HEK293 (cell line): Measurements from ENCODE around the gene PSMB11.

Experiments
- CTCF ChIA-PET: fragments of 350-600 bp; formaldehyde crosslinking; extraction: SDS; loops from one replicate; lab custom pipeline; 2021; ENCODE audit warnings: antibody characterized with exemption; lab: Yijun Ruan, JAX
- POLR2A ChIA-PET: fragments of 300-600 bp; formaldehyde crosslinking; extraction: SDS; loops from one replicate; lab custom pipeline; 2020; ENCODE audit warnings: antibody characterized with exemption, inconsistent platforms; lab: Yijun Ruan, JAX
- H3K27ac ChIP-seq: fragments of 200-500 bp; sonication (Bioruptor generic); 2 replicates; pipeline ENCODE4 v1.5.1; 2014; ENCODE audit warnings: low read depth, low read length, control low read depth, inconsistent platforms; ENCODE audit errors: extremely low read depth
- H3K36me3 ChIP-seq, 2 experiments: fragments of 200-500 bp in 1 of 2; sonication (Bioruptor generic) in 1 of 2; 1 replicate in 1 of 2; 2 replicates in 1 of 2; pipeline ENCODE4 v1.5.1; 2014 to 2017; ENCODE audit warnings: inconsistent platforms in 2 of 2, low read length in 2 of 2; ENCODE audit not compliant: control insufficient read depth in 2 of 2, insufficient read depth in 1 of 2
- H3K4me1 ChIP-seq: fragments of 200-500 bp; sonication (Bioruptor generic); 2 replicates; pipeline ENCODE4 v1.5.1; 2014; ENCODE audit warnings: mild to moderate bottlenecking, low read length, inconsistent platforms; ENCODE audit not compliant: control insufficient read depth, insufficient read depth
- H3K4me3 ChIP-seq: 2 replicates; pipeline ENCODE4 v1.5.1; 2011; ENCODE audit warnings: low read depth, mild to moderate bottlenecking, control low read depth, low read length, moderate library complexity
- H3K9me3 ChIP-seq: fragments of 200-500 bp; sonication (Bioruptor generic); 2 replicates; pipeline ENCODE4 v1.5.1; 2014; ENCODE audit warnings: low read depth, low read length, inconsistent platforms; ENCODE audit not compliant: control insufficient read depth, insufficient read depth
- BCL6B ChIP-seq: fragments of 450-650 bp; formaldehyde crosslinking; IDR thresholded peaks from 2 replicates; pipeline ENCODE4 v1.5.1; 2017; ENCODE audit warnings: missing biosample characterization, missing genetic modification characterization
- GLIS2 ChIP-seq: fragments of 450-650 bp; formaldehyde crosslinking; IDR thresholded peaks from 2 replicates; pipeline ENCODE4 v1.5.1; 2016; ENCODE audit warnings: missing biosample characterization, missing genetic modification characterization
- IKZF3 ChIP-seq: fragments of 450-650 bp; IDR thresholded peaks from 2 replicates; pipeline ENCODE4 v1.5.0; 2018; ENCODE audit warnings: missing biosample characterization, mild to moderate bottlenecking, missing genetic modification characterization, moderate library complexity
- KLF1 ChIP-seq: fragments of 450-650 bp; formaldehyde crosslinking; IDR thresholded peaks from 2 replicates; pipeline ENCODE4 v1.5.1; 2016; ENCODE audit warnings: missing biosample characterization, missing genetic modification characterization
- KLF10 ChIP-seq: fragments of 450-650 bp; IDR thresholded peaks from 2 replicates; pipeline ENCODE4 v1.5.1; 2018; ENCODE audit warnings: missing biosample characterization, mild to moderate bottlenecking, missing genetic modification characterization
- KLF16 ChIP-seq: fragments of 450-650 bp; formaldehyde crosslinking; IDR thresholded peaks from 2 replicates; pipeline ENCODE4 v1.5.1; 2017; ENCODE audit warnings: missing biosample characterization, missing genetic modification characterization
- KLF8 ChIP-seq: fragments of 450-650 bp; formaldehyde crosslinking; IDR thresholded peaks from 2 replicates; pipeline ENCODE4 v1.5.1; 2016; ENCODE audit warnings: missing biosample characterization, missing genetic modification characterization
- OSR2 ChIP-seq: fragments of 450-650 bp; formaldehyde crosslinking; IDR thresholded peaks from 2 replicates; pipeline ENCODE4 v1.5.1; 2016; ENCODE audit warnings: missing biosample characterization, missing genetic modification characterization
- SP2 ChIP-seq: fragments of 450-650 bp; formaldehyde crosslinking; IDR thresholded peaks from 2 replicates; pipeline ENCODE4 v1.5.1; 2016; ENCODE audit warnings: missing biosample characterization, missing genetic modification characterization
- TCF7L2 ChIP-seq: IDR thresholded peaks from 2 replicates; pipeline ENCODE4 v1.6.1; 2011; ENCODE audit warnings: low read depth, mild to moderate bottlenecking, inconsistent platforms, low read length, moderate library complexity, borderline replicate concordance
- YY1 ChIP-seq: fragments of 450-650 bp; formaldehyde crosslinking; IDR thresholded peaks from 2 replicates; pipeline ENCODE4 v1.5.1; 2018; ENCODE audit warnings: missing biosample characterization, missing genetic modification characterization
- ZFP3 ChIP-seq: fragments of 450-650 bp; formaldehyde crosslinking; IDR thresholded peaks from 2 replicates; pipeline ENCODE4 v1.5.1; 2016; ENCODE audit warnings: low read depth, missing biosample characterization, missing genetic modification characterization
- ZFP41 ChIP-seq: fragments of 450-650 bp; formaldehyde crosslinking; IDR thresholded peaks from 2 replicates; pipeline ENCODE4 v1.5.1; 2016; ENCODE audit warnings: missing biosample characterization, missing genetic modification characterization, borderline replicate concordance
- ZFP69B ChIP-seq: fragments of 450-650 bp; formaldehyde crosslinking; IDR thresholded peaks from 2 replicates; pipeline ENCODE4 v1.5.1; 2016; ENCODE audit warnings: missing biosample characterization, missing genetic modification characterization
- ZNF114 ChIP-seq: fragments of 450-650 bp; formaldehyde crosslinking; IDR thresholded peaks from 2 replicates; pipeline ENCODE4 v1.5.0; 2017; ENCODE audit warnings: missing biosample characterization, missing genetic modification characterization
- ZNF23 ChIP-seq: fragments of 450-650 bp; formaldehyde crosslinking; IDR thresholded peaks from 2 replicates; pipeline ENCODE4 v1.5.1; 2016; ENCODE audit warnings: missing biosample characterization, missing genetic modification characterization, borderline replicate concordance
- ZNF24 ChIP-seq: fragments of 450-650 bp; formaldehyde crosslinking; IDR thresholded peaks from 2 replicates; pipeline ENCODE4 v1.5.1; 2016; ENCODE audit warnings: missing biosample characterization, missing genetic modification characterization
- ZNF26 ChIP-seq: fragments of 450-650 bp; formaldehyde crosslinking; IDR thresholded peaks from 2 replicates; pipeline ENCODE4 v1.5.1; 2016; ENCODE audit warnings: missing biosample characterization, missing genetic modification characterization
- ZNF266 ChIP-seq: fragments of 450-650 bp; formaldehyde crosslinking; IDR thresholded peaks from 2 replicates; pipeline ENCODE4 v1.5.1; 2016; ENCODE audit warnings: missing biosample characterization, missing genetic modification characterization, low read depth
- ZNF645 ChIP-seq: fragments of 450-650 bp; formaldehyde crosslinking; IDR thresholded peaks from 2 replicates; pipeline ENCODE4; 2016; ENCODE audit warnings: missing biosample characterization, missing genetic modification characterization
- ZNF660 ChIP-seq: fragments of 450-650 bp; IDR thresholded peaks from 2 replicates; pipeline ENCODE4 v1.5.1; 2018; ENCODE audit warnings: missing biosample characterization, mild to moderate bottlenecking, missing genetic modification characterization
- ZNF664 ChIP-seq: fragments of 450-650 bp; formaldehyde crosslinking; IDR thresholded peaks from 2 replicates; pipeline ENCODE4 v1.5.1; 2016; ENCODE audit warnings: missing biosample characterization, missing genetic modification characterization
- ZNF677 ChIP-seq: fragments of 450-650 bp; IDR thresholded peaks from 2 replicates; pipeline ENCODE4 v1.5.0; 2018; ENCODE audit warnings: missing biosample characterization, mild to moderate bottlenecking, missing genetic modification characterization, moderate library complexity
- ZNF704 ChIP-seq: fragments of 450-650 bp; formaldehyde crosslinking; IDR thresholded peaks from 2 replicates; pipeline ENCODE4 v1.5.1; 2016; ENCODE audit warnings: missing biosample characterization, missing genetic modification characterization
- ZNF792 ChIP-seq: fragments of 450-650 bp; formaldehyde crosslinking; IDR thresholded peaks from 2 replicates; pipeline ENCODE4 v1.5.1; 2016; ENCODE audit warnings: missing biosample characterization, missing genetic modification characterization
- ZSCAN16 ChIP-seq: fragments of 450-650 bp; formaldehyde crosslinking; IDR thresholded peaks from 2 replicates; pipeline ENCODE4 v1.5.1; 2016; ENCODE audit warnings: missing biosample characterization, missing genetic modification characterization
- TF ChIP-seq, protein P1 (sequence below): fragments of 450-650 bp; formaldehyde crosslinking; IDR thresholded peaks from 2 replicates; pipeline ENCODE4 v1.5.1; 2016; ENCODE audit warnings: missing biosample characterization, missing genetic modification characterization, borderline replicate concordance

PSMB11 gene

GRCh38 chr14:23009939-23010726 is 31.9 kb upstream of the PSMB11 start, which contains the start of gene C14orf93:
Gene C14orf93, minus strand, starts transcription at chr14:23010143. Its CDS starts 11,120 bp downstream, at chr14:22999023.
- H3K27ac ChIP-seq, result peak within 1 kb of the TSS; percentile 58; the same call in 1 of the 2 replicates
- POLR2A ChIA-PET, result interaction anchor here (0.5 to 1.0 kb wide), 3 partner anchors 9 to 24 kb away, joined by 3 to 5 read pairs (median 3); no protein-coding TSS in a partner anchor
- peak within 1 kb of the TSS; percentile 52 for H3K4me3 ChIP-seq
- H3K36me3 ChIP-seq, result no peaks in the 10 kb centered on the region
- CTCF ChIA-PET, result interaction anchor here (0.7 kb wide), 1 partner anchor 59 kb away, joined by 4 read pairs; no protein-coding TSS in a partner anchor
- H3K9me3 ChIP-seq, result no peaks in the 10 kb centered on the region
- peaks cover 8% of the 10 kb centered on the region; the same call in 1 of the 2 replicates for H3K4me1 ChIP-seq
- no peak for TF ChIP-seq ZNF23 (tag by site-specific recombination)
- no peak for TF ChIP-seq ZNF114 (tag by site-specific recombination)
- TF ChIP-seq KLF8 (tag by site-specific recombination), result peak; percentile 34; the same call in 1 of the 2 replicates
- no peak for TF ChIP-seq ZNF24 (tag by site-specific recombination)
- no peak for TF ChIP-seq ZNF266 (tag by site-specific recombination)
- TF ChIP-seq ZFP41 (tag by site-specific recombination), result no peak
- TF ChIP-seq KLF10 (tag by site-specific recombination), result 0 out of 2 replicates have a peak, but pooled peaks have one; percentile 41
- TF ChIP-seq GLIS2, result 0 out of 2 replicates have a peak, but pooled peaks have one; percentile 46
- TF ChIP-seq ZFP3 (tag by site-specific recombination), result no peak
- TF ChIP-seq ZNF26 (tag by site-specific recombination), result no peak
- TF ChIP-seq BCL6B (tag by site-specific recombination), result no peak
- 0 out of 2 replicates have a peak, but pooled peaks have one; percentile 10 for TF ChIP-seq IKZF3 (tag by site-specific recombination)
- TF ChIP-seq ZNF664 (tag by site-specific recombination), result peak; percentile 34; the same call in 1 of the 2 replicates
- no peak for TF ChIP-seq ZNF645
- TF ChIP-seq ZNF704, result no peak
- TF ChIP-seq, protein P1, sequence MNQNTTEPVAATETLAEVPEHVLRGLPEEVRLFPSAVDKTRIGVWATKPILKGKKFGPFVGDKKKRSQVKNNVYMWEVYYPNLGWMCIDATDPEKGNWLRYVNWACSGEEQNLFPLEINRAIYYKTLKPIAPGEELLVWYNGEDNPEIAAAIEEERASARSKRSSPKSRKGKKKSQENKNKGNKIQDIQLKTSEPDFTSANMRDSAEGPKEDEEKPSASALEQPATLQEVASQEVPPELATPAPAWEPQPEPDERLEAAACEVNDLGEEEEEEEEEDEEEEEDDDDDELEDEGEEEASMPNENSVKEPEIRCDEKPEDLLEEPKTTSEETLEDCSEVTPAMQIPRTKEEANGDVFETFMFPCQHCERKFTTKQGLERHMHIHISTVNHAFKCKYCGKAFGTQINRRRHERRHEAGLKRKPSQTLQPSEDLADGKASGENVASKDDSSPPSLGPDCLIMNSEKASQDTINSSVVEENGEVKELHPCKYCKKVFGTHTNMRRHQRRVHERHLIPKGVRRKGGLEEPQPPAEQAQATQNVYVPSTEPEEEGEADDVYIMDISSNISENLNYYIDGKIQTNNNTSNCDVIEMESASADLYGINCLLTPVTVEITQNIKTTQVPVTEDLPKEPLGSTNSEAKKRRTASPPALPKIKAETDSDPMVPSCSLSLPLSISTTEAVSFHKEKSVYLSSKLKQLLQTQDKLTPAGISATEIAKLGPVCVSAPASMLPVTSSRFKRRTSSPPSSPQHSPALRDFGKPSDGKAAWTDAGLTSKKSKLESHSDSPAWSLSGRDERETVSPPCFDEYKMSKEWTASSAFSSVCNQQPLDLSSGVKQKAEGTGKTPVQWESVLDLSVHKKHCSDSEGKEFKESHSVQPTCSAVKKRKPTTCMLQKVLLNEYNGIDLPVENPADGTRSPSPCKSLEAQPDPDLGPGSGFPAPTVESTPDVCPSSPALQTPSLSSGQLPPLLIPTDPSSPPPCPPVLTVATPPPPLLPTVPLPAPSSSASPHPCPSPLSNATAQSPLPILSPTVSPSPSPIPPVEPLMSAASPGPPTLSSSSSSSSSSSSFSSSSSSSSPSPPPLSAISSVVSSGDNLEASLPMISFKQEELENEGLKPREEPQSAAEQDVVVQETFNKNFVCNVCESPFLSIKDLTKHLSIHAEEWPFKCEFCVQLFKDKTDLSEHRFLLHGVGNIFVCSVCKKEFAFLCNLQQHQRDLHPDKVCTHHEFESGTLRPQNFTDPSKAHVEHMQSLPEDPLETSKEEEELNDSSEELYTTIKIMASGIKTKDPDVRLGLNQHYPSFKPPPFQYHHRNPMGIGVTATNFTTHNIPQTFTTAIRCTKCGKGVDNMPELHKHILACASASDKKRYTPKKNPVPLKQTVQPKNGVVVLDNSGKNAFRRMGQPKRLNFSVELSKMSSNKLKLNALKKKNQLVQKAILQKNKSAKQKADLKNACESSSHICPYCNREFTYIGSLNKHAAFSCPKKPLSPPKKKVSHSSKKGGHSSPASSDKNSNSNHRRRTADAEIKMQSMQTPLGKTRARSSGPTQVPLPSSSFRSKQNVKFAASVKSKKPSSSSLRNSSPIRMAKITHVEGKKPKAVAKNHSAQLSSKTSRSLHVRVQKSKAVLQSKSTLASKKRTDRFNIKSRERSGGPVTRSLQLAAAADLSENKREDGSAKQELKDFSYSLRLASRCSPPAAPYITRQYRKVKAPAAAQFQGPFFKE (tag by site-specific recombination), result no peak
- peak; percentile 23; the same call in 1 of the 2 replicates for TF ChIP-seq SP2
- TF ChIP-seq KLF1, result peak; percentile 22; the same call in 1 of the 2 replicates
- no peak for TF ChIP-seq OSR2 (tag by site-specific recombination)
- TF ChIP-seq ZNF792 (tag by site-specific recombination), result no peak
- TF ChIP-seq KLF16 (tag by site-specific recombination), result 0 out of 2 replicates have a peak, but pooled peaks have one; percentile 25
- no peak for TF ChIP-seq ZSCAN16
- no peak for TF ChIP-seq TCF7L2
- TF ChIP-seq ZFP69B, result peak; percentile 65; the same call in 1 of the 2 replicates
- TF ChIP-seq ZNF677 (tag by site-specific recombination), result no peak
- peak; percentile 22; the same call in 1 of the 2 replicates for TF ChIP-seq YY1 (tag by site-specific recombination)
- no peak for TF ChIP-seq ZNF660 (tag by site-specific recombination)
